H9 (cell line): ENCODE results near the gene HBG2. TPM values are rescaled to one million over a fixed set of nuclear protein-coding genes. Genes with fewer than 3 reads are reported as not detected.

ENCODE experiments used
- DNase-seq: peaks from one replicate; pipeline ENCODE4 v3.0.0-alpha.2; 2017
- H2AFZ ChIP-seq: one replicate; pipeline ENCODE4 v1.6.1; 2013; ENCODE audit warnings: mild to moderate bottlenecking, low read length, control low read depth, moderate library complexity
- H2AK5ac ChIP-seq: 2 replicates; pipeline ENCODE4 v1.6.1; 2013; ENCODE audit warnings: low read length, control low read depth, mixed read lengths; ENCODE audit not compliant: insufficient read length
- H2BK120ac ChIP-seq: one replicate; pipeline ENCODE4 v1.6.1; 2013; ENCODE audit warnings: low read depth, mild to moderate bottlenecking, low read length, control low read depth, inconsistent platforms; ENCODE audit not compliant: poor library complexity, severe bottlenecking
- H2BK12ac ChIP-seq: 2 replicates; pipeline ENCODE4 v1.6.1; 2013; ENCODE audit warnings: low read length, control low read depth, mixed read lengths, low read depth; ENCODE audit not compliant: insufficient read length
- H2BK15ac ChIP-seq: 2 replicates; pipeline ENCODE4 v1.6.1; 2013; ENCODE audit warnings: low read depth, low read length, control low read depth
- H2BK20ac ChIP-seq: one replicate; pipeline ENCODE4 v1.6.1; 2013; ENCODE audit warnings: low read depth, mild to moderate bottlenecking, low read length, control low read depth, inconsistent platforms; ENCODE audit not compliant: poor library complexity, severe bottlenecking
- H2BK5ac ChIP-seq: 2 replicates; pipeline ENCODE4 v1.6.1; 2013; ENCODE audit warnings: low read length, control low read depth, mixed read lengths; ENCODE audit not compliant: insufficient read length
- H3K14ac ChIP-seq: 2 replicates; pipeline ENCODE4 v1.6.1; 2013; ENCODE audit warnings: low read length, control low read depth; ENCODE audit not compliant: insufficient read depth
- H3K18ac ChIP-seq: 2 replicates; pipeline ENCODE4 v1.6.1; 2013; ENCODE audit warnings: low read depth, mild to moderate bottlenecking, mixed read lengths, low read length, control low read depth; ENCODE audit not compliant: insufficient read length
- H3K23ac ChIP-seq: 2 replicates; pipeline ENCODE4 v1.6.1; 2013; ENCODE audit warnings: low read length, control low read depth, mixed read lengths, low read depth; ENCODE audit not compliant: insufficient read length
- H3K23me2 ChIP-seq: 2 replicates; pipeline ENCODE4 v1.6.1; 2013; ENCODE audit warnings: low read depth, mild to moderate bottlenecking, mixed read lengths, low read length, control low read depth; ENCODE audit not compliant: insufficient read length, poor library complexity, severe bottlenecking
- H3K27ac ChIP-seq: 2 replicates; pipeline ENCODE4 v1.5.1; 2013; ENCODE audit warnings: low read length, control low read depth, mixed read lengths, low read depth; ENCODE audit not compliant: insufficient read length
- H3K27me3 ChIP-seq: 2 replicates; pipeline ENCODE4 v1.6.1; 2013; ENCODE audit warnings: low read length, control low read depth, inconsistent platforms; ENCODE audit not compliant: insufficient read depth
- H3K4ac ChIP-seq: 2 replicates; pipeline ENCODE4 v1.6.1; 2013; ENCODE audit warnings: low read depth, mild to moderate bottlenecking, control low read depth, inconsistent platforms, low read length, moderate library complexity
- H3K4me1 ChIP-seq: 2 replicates; pipeline ENCODE4 v1.6.1; 2013; ENCODE audit warnings: low read length, control low read depth, inconsistent platforms; ENCODE audit not compliant: insufficient read depth
- H3K4me2 ChIP-seq: 2 replicates; pipeline ENCODE4 v1.6.1; 2013; ENCODE audit warnings: low read length, control low read depth, mixed read lengths; ENCODE audit not compliant: insufficient read length, insufficient read depth
- H3K56ac ChIP-seq: 2 replicates; pipeline ENCODE4 v1.6.1; 2013; ENCODE audit warnings: low read depth, mild to moderate bottlenecking, mixed read lengths, low read length, control low read depth; ENCODE audit not compliant: insufficient read length
- H3K79me1 ChIP-seq: 2 replicates; pipeline ENCODE4 v1.6.1; 2013; ENCODE audit warnings: low read depth, mild to moderate bottlenecking, moderate library complexity, low read length, control low read depth, inconsistent platforms; ENCODE audit not compliant: insufficient read depth, poor library complexity, severe bottlenecking
- H3K79me2 ChIP-seq: 2 replicates; pipeline ENCODE4 v1.6.1; 2013; ENCODE audit warnings: low read length, control low read depth, inconsistent platforms; ENCODE audit not compliant: insufficient read depth
- H3K9ac ChIP-seq: 2 replicates; pipeline ENCODE4 v1.6.1; 2013; ENCODE audit warnings: low read length, control low read depth, mixed read lengths; ENCODE audit not compliant: insufficient read length; ENCODE audit errors: extremely low read depth
- H3K9me3 ChIP-seq: one replicate; pipeline ENCODE4 v1.6.1; 2013; ENCODE audit warnings: low read depth, low read length, inconsistent platforms; ENCODE audit not compliant: control insufficient read depth
- H3T11ph ChIP-seq: one replicate; pipeline ENCODE4 v1.6.1; 2013; ENCODE audit warnings: mild to moderate bottlenecking, low read length, control low read depth, inconsistent platforms
- H4K20me1 ChIP-seq: one replicate; pipeline ENCODE4 v1.6.1; 2013; ENCODE audit not compliant: control insufficient read depth, insufficient read length, insufficient read depth
- H4K5ac ChIP-seq: 2 replicates; pipeline ENCODE4 v1.6.1; 2013; ENCODE audit warnings: low read depth, mild to moderate bottlenecking, mixed read lengths, low read length, control low read depth; ENCODE audit not compliant: insufficient read length
- H4K8ac ChIP-seq: replicated peaks from 2 replicates; pipeline ENCODE4 v1.6.1; 2013; ENCODE audit warnings: low read length, control low read depth, mixed read lengths, low read depth; ENCODE audit not compliant: insufficient read length
- H4K91ac ChIP-seq: 2 replicates; pipeline ENCODE4 v1.6.1; 2013; ENCODE audit warnings: low read depth, mild to moderate bottlenecking, moderate library complexity, mixed read lengths, low read length, control low read depth; ENCODE audit not compliant: insufficient read length
- H3K27ac Mint-ChIP-seq, 3 experiments: 2 replicates in 2 of 3; 3 replicates in 1 of 3; pipeline ENCODE4 v1.8.0; 2020 to 2021; ENCODE audit warnings: mixed read lengths in 3 of 3, mild to moderate bottlenecking in 1 of 3, moderate library complexity in 1 of 3
- H3K27me3 Mint-ChIP-seq: 2 replicates; pipeline ENCODE4 v1.8.0; 2021; ENCODE audit warnings: low read depth, mild to moderate bottlenecking, moderate library complexity, mixed read lengths
- H3K36me3 Mint-ChIP-seq, 3 experiments: 2 replicates in 2 of 3; 3 replicates in 1 of 3; pipeline ENCODE4 v1.8.0; 2020 to 2021; ENCODE audit warnings: low read depth in 3 of 3, mixed read lengths in 3 of 3; ENCODE audit not compliant: insufficient read depth in 1 of 3
- H3K4me1 Mint-ChIP-seq, 2 experiments: 2 replicates each; pipeline ENCODE4 v1.8.0; 2020; ENCODE audit warnings: mixed read lengths in 2 of 2
- H3K4me3 Mint-ChIP-seq, 2 experiments: 2 replicates in 1 of 2; 3 replicates in 1 of 2; pipeline ENCODE4 v1.8.0; 2020 to 2021; ENCODE audit warnings: mild to moderate bottlenecking in 2 of 2, mixed read lengths in 2 of 2, moderate library complexity in 1 of 2
- H3K9me3 Mint-ChIP-seq, 2 experiments: 2 replicates in 1 of 2; 3 replicates in 1 of 2; pipeline ENCODE4 v1.8.0; 2020; ENCODE audit warnings: mild to moderate bottlenecking in 2 of 2, mixed read lengths in 2 of 2, moderate library complexity in 1 of 2
- WGBS: extraction: QIAGEN DNeasy Blood & Tissue Kit; methylation state at CpG from one replicate; pipeline ENCODE4 v1.1.7; 2013; ENCODE audit warnings: missing lambda C conversion rate, low lambda C conversion rate, mixed read lengths; ENCODE audit not compliant: insufficient read length; ENCODE audit errors: extremely low coverage; 5-methylcytosine and 5-hydroxymethylcytosine counted together
- total RNA-seq: library from RNA; stranded (reverse); gene quantifications from 2 replicates; pipeline ENCODE4 v1.2.1, GENCODE V29; 2021
- TF ChIP-seq, protein P1 (sequence below): fragments of 200-600 bp; sonication (generic); conservative IDR thresholded peaks from 3 replicates; pipeline ENCODE4 v1.8.0; 2021; ENCODE audit warnings: antibody characterized with exemption, mild to moderate bottlenecking

HBG2 gene
- total RNA-seq, 1 experiment from 2014 or later, result not detected

DNA sequence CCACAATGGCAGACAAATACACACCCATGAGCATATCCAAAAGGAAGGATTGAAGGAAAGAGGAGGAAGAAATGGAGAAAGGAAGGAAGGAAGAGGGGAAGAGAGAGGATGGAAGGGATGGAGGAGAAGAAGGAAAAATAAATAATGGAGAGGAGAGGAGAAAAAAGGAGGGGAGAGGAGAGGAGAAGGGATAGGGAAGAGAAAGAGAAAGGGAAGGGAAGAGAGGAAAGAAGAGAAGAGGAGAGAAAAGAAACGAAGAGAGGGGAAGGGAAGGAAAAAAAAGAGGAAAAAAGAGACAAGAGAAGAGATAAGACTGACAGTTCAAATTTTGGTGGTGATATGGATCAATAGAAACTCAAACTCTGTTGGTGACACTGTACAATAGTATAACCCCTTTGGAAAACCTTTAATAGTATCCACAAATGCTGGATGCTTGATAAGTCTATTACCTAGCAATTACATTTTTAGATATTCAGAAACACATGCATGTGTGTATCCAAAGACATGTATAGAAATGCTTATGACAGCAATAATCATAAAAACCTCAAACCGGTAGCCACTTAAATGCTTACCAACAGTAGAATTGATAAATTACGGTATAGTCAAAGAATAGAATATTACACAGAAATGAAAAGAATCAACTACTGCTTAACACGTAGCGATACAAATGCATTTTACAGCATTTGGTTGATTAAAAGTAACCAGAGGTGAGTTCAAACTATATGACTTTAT lies 19.1 kb downstream of the HBG2 start:
- TF ChIP-seq, protein P1, sequence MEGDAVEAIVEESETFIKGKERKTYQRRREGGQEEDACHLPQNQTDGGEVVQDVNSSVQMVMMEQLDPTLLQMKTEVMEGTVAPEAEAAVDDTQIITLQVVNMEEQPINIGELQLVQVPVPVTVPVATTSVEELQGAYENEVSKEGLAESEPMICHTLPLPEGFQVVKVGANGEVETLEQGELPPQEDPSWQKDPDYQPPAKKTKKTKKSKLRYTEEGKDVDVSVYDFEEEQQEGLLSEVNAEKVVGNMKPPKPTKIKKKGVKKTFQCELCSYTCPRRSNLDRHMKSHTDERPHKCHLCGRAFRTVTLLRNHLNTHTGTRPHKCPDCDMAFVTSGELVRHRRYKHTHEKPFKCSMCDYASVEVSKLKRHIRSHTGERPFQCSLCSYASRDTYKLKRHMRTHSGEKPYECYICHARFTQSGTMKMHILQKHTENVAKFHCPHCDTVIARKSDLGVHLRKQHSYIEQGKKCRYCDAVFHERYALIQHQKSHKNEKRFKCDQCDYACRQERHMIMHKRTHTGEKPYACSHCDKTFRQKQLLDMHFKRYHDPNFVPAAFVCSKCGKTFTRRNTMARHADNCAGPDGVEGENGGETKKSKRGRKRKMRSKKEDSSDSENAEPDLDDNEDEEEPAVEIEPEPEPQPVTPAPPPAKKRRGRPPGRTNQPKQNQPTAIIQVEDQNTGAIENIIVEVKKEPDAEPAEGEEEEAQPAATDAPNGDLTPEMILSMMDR, result no peak
- no peaks in the 10 kb centered on the region for H3K36me3 Mint-ChIP-seq

More for the DNA sequence above, 19.1 kb downstream of the HBG2 start:
- no peaks in the 10 kb centered on the region for H3K9me3 Mint-ChIP-seq
- no peaks in the 10 kb centered on the region for H3K4me1 Mint-ChIP-seq
- no peak overlapping the region for H2BK120ac ChIP-seq
- no peak overlapping the region for H3K23ac ChIP-seq
- no peak overlapping the region for H3K9ac ChIP-seq
- H4K20me1 ChIP-seq, result no peaks in the 10 kb centered on the region
- no peak overlapping the region for H3K56ac ChIP-seq
- no peak overlapping the region for H4K91ac ChIP-seq
- H4K8ac ChIP-seq, result no peak overlapping the region
- H3K27me3 Mint-ChIP-seq, result peaks cover 6% of the 10 kb centered on the region
- no peak overlapping the region for H2AFZ ChIP-seq
- no peak overlapping the region for H3K27ac Mint-ChIP-seq
- WGBS, result no CpG with 5 or more reads among the region's 5 CpGs
- H3K18ac ChIP-seq, result no peak overlapping the region
- H3K27me3 ChIP-seq, result no peaks in the 10 kb centered on the region
- no peak overlapping the region for H2BK12ac ChIP-seq
- H3K14ac ChIP-seq, result no peak overlapping the region
- H3K4ac ChIP-seq, result no peak overlapping the region
- H3K4me2 ChIP-seq, result no peak overlapping the region
- H3K9me3 ChIP-seq, result no peaks in the 10 kb centered on the region
- H3K79me1 ChIP-seq, result no peaks in the 10 kb centered on the region
- H2BK20ac ChIP-seq, result no peak overlapping the region
- H3K27ac ChIP-seq, result no peak overlapping the region
- no peak overlapping the region for H4K5ac ChIP-seq
- H3K4me1 ChIP-seq, result no peaks in the 10 kb centered on the region
- H2AK5ac ChIP-seq, result no peak overlapping the region
- H2BK15ac ChIP-seq, result no peak overlapping the region
- H2BK5ac ChIP-seq, result no peak overlapping the region
- no peak overlapping the region for H3T11ph ChIP-seq
- no peaks in the 10 kb centered on the region for H3K79me2 ChIP-seq
- H3K4me3 Mint-ChIP-seq, result no peak overlapping the region
- H3K23me2 ChIP-seq, result no peaks in the 10 kb centered on the region
- DNase-seq, result no peak
